GM18867 (cell line): ENCODE data around the gene COX7B.
"Not testable (repeated sequence)": the region's sequence is repeated elsewhere in the genome, so short reads cannot be mapped to it uniquely, and the experiment has no call there.

Experiments used
- ATAC-seq: cut with Tn5 transposase; IDR thresholded peaks from one replicate; pipeline ENCODE4 v1.9.1; 2021; ENCODE audit warnings: mild to moderate bottlenecking, moderate library complexity; ENCODE audit not compliant: unreplicated experiment

The COX7B gene

GRCh38 chrX:77945031-77945430 is 45.8 kb downstream of the COX7B start:
- not testable (repeated sequence) for ATAC-seq

GRCh38 chrX:77945910-77946545 is 46.8 kb downstream of the COX7B start:
- ATAC-seq, result no peak

GRCh38 chrX:77946571-77946970 is 47.3 kb downstream of the COX7B start:
- no peak for ATAC-seq

- no peak for ATAC-seq
Measured at GRCh38 chrX:77949840-77950239, 50.6 kb downstream of the COX7B start.

- ATAC-seq, result no peak
Measured at GRCh38 chrX:77952173-77952572, 52.9 kb downstream of the COX7B start.

- no peak for ATAC-seq
Measured at GRCh38 chrX:77953302-77953701, 54.0 kb downstream of the COX7B start.

- ATAC-seq, result no peak
Measured at GRCh38 chrX:77953708-77954107, 54.4 kb downstream of the COX7B start.
